ENCODE results near the gene PGM5. TPM values are rescaled to one million over a fixed set of nuclear protein-coding genes. Genes with fewer than 3 reads are reported as not detected.
"Not testable (repeated sequence)": the region's sequence is repeated elsewhere in the genome, so short reads cannot be mapped to it uniquely, and the experiment has no call there.

Gene PGM5
- total and polyA plus RNA-seq, 5 donors = 126 to 485 (median 342) TPM

- DNase-seq; H3K9me3 ChIP-seq (ENCODE audit: control insufficient read depth, low read length); intact Hi-C loops (cut with DNase I); ATAC-seq; H3K27ac ChIP-seq (ENCODE audit: low read length); H3K4me3 ChIP-seq (ENCODE audit: low read length); H3K4me1 ChIP-seq (ENCODE audit: control insufficient read depth, insufficient read depth, low read length); H3K27me3 ChIP-seq (ENCODE audit: control insufficient read depth, insufficient read depth): not testable (repeated sequence)
- WGBS = 98% methylated on average over 1 of the region's 1 CpG
Observed at GRCh38 chr9:68415065-68415464, 58.7 kb downstream of the PGM5 start.

GRCh38 chr9:68416936-68417564 is 60.6 kb downstream of the PGM5 start:
- Histone ChIP-seq H3K4me1 (ENCODE audit: control insufficient read depth, insufficient read depth, low read length) (peaks cover 11% of the 10 kb centered on the region), H3K27ac (ENCODE audit: low read length) (peak overlapping the region; percentile 63), H3K27me3 (ENCODE audit: control insufficient read depth, insufficient read depth) (no peaks in the 10 kb centered on the region), H3K9me3 (ENCODE audit: control insufficient read depth, low read length) (no peaks in the 10 kb centered on the region), H3K4me3 (ENCODE audit: low read length) (no peak overlapping the region)
- DNase-seq = no peak
- WGBS = 45% methylated on average over 8 of the region's 8 CpGs
- ATAC-seq = no peak
- intact Hi-C loops (cut with DNase I) = no loop called here

- peak overlapping the region; percentile 86 for H3K27ac ChIP-seq (ENCODE audit: low read length)
- peaks cover 11% of the 10 kb centered on the region for H3K4me1 ChIP-seq (ENCODE audit: control insufficient read depth, insufficient read depth, low read length)
- intact Hi-C loops (cut with DNase I) = no loop called here
- ATAC-seq (peak in 1 of 2 donors; percentile 14), DNase-seq (no peak)
- no peaks in the 10 kb centered on the region for H3K27me3 ChIP-seq (ENCODE audit: control insufficient read depth, insufficient read depth)
- H3K4me3 ChIP-seq (ENCODE audit: low read length) = no peak overlapping the region
- 83% methylated on average over 3 of the region's 3 CpGs for WGBS
- H3K9me3 ChIP-seq (ENCODE audit: control insufficient read depth, low read length) = no peaks in the 10 kb centered on the region
Observed at GRCh38 chr9:68417762-68418161, 61.4 kb downstream of the PGM5 start.

GRCh38 chr9:68418259-68418845 is 61.9 kb downstream of the PGM5 start:
- H3K27ac ChIP-seq (ENCODE audit: low read length) = peak overlapping the region; percentile 94
- H3K4me3 ChIP-seq (ENCODE audit: low read length) = no peak overlapping the region
- peak; percentile 79 to 87 for ATAC-seq
- peaks cover 11% of the 10 kb centered on the region for H3K4me1 ChIP-seq (ENCODE audit: control insufficient read depth, insufficient read depth, low read length)
- intact Hi-C loops (cut with DNase I) = no loop called here
- WGBS = 65% methylated on average over 11 of the region's 11 CpGs
- H3K9me3 ChIP-seq (ENCODE audit: control insufficient read depth, low read length) = no peaks in the 10 kb centered on the region
- DNase-seq = peak; percentile 15 to 68 (median 67)
- H3K27me3 ChIP-seq (ENCODE audit: control insufficient read depth, insufficient read depth) = no peaks in the 10 kb centered on the region

- 71% methylated on average over 3 of the region's 3 CpGs for WGBS
- Histone ChIP-seq H3K4me1 (ENCODE audit: control insufficient read depth, insufficient read depth, low read length) (peaks cover 11% of the 10 kb centered on the region), H3K27ac (ENCODE audit: low read length) (peak overlapping the region; percentile 82), H3K4me3 (ENCODE audit: low read length) (no peak overlapping the region), H3K27me3 (ENCODE audit: control insufficient read depth, insufficient read depth) (no peaks in the 10 kb centered on the region), H3K9me3 (ENCODE audit: control insufficient read depth, low read length) (no peaks in the 10 kb centered on the region)
- ATAC-seq (no peak), DNase-seq (no peak)
- intact Hi-C loops (cut with DNase I) = no loop called here
Observed at GRCh38 chr9:68419901-68420300, 63.5 kb downstream of the PGM5 start.

- Histone ChIP-seq H3K9me3 (ENCODE audit: control insufficient read depth, low read length) (no peaks in the 10 kb centered on the region), H3K27me3 (ENCODE audit: control insufficient read depth, insufficient read depth) (no peaks in the 10 kb centered on the region), H3K27ac (ENCODE audit: low read length) (peak overlapping the region; percentile 43), H3K4me1 (ENCODE audit: control insufficient read depth, insufficient read depth, low read length) (peaks cover 9% of the 10 kb centered on the region), H3K4me3 (ENCODE audit: low read length) (no peak overlapping the region)
- WGBS = 37% methylated on average over 1 of the region's 1 CpG
- ATAC-seq (peak; percentile 6 to 8), DNase-seq (no peak)
- intact Hi-C loops (cut with DNase I) = no loop called here
Observed at GRCh38 chr9:68426755-68427154, 70.3 kb downstream of the PGM5 start.

- no peak overlapping the region for H3K4me3 ChIP-seq (ENCODE audit: low read length)
- H3K27ac ChIP-seq (ENCODE audit: low read length) = peak overlapping the region; percentile 43
- no peaks in the 10 kb centered on the region for H3K27me3 ChIP-seq (ENCODE audit: control insufficient read depth, insufficient read depth)
- intact Hi-C loops (cut with DNase I) = no loop called here
- no peaks in the 10 kb centered on the region for H3K9me3 ChIP-seq (ENCODE audit: control insufficient read depth, low read length)
- ATAC-seq (peak; percentile 88 to 94), DNase-seq (no peak)
- peaks cover 9% of the 10 kb centered on the region for H3K4me1 ChIP-seq (ENCODE audit: control insufficient read depth, insufficient read depth, low read length)
Observed at GRCh38 chr9:68427216-68427977, 71.0 kb downstream of the PGM5 start.

GRCh38 chr9:68428481-68428880 is 72.1 kb downstream of the PGM5 start:
- no peak overlapping the region for H3K27ac ChIP-seq (ENCODE audit: low read length)
- no peaks in the 10 kb centered on the region for H3K9me3 ChIP-seq (ENCODE audit: control insufficient read depth, low read length)
- DNase-seq (no peak), ATAC-seq (no peak)
- intact Hi-C loops (cut with DNase I) = no loop called here
- 47% methylated on average over 2 of the region's 2 CpGs for WGBS
- H3K4me1 ChIP-seq (ENCODE audit: control insufficient read depth, insufficient read depth, low read length) = peaks cover 9% of the 10 kb centered on the region
- no peaks in the 10 kb centered on the region for H3K27me3 ChIP-seq (ENCODE audit: control insufficient read depth, insufficient read depth)
- no peak overlapping the region for H3K4me3 ChIP-seq (ENCODE audit: low read length)

GRCh38 chr9:68429631-68430030 is 73.2 kb downstream of the PGM5 start:
- intact Hi-C loops (cut with DNase I) = no loop called here
- Histone ChIP-seq H3K27me3 (ENCODE audit: control insufficient read depth, insufficient read depth) (no peaks in the 10 kb centered on the region), H3K9me3 (ENCODE audit: control insufficient read depth, low read length) (no peaks in the 10 kb centered on the region), H3K4me1 (ENCODE audit: control insufficient read depth, insufficient read depth, low read length) (peaks cover 9% of the 10 kb centered on the region), H3K27ac (ENCODE audit: low read length) (no peak overlapping the region), H3K4me3 (ENCODE audit: low read length) (no peak overlapping the region)
- ATAC-seq = no peak
- no peak for DNase-seq
- 83% methylated on average over 2 of the region's 2 CpGs for WGBS

GRCh38 chr9:68431307-68431706 is 74.9 kb downstream of the PGM5 start:
- Histone ChIP-seq H3K4me3 (ENCODE audit: low read length) (no peak overlapping the region), H3K27me3 (ENCODE audit: control insufficient read depth, insufficient read depth) (no peaks in the 10 kb centered on the region), H3K9me3 (ENCODE audit: control insufficient read depth, low read length) (no peaks in the 10 kb centered on the region), H3K27ac (ENCODE audit: low read length) (no peak overlapping the region), H3K4me1 (ENCODE audit: control insufficient read depth, insufficient read depth, low read length) (peaks cover 12% of the 10 kb centered on the region)
- no peak for ATAC-seq
- no peak for DNase-seq
- 95% methylated on average over 1 of the region's 1 CpG for WGBS
- intact Hi-C loops (cut with DNase I) = no loop called here

GRCh38 chr9:68433531-68434110 is 77.2 kb downstream of the PGM5 start:
- WGBS = 92% methylated on average over 6 of the region's 6 CpGs
- H3K27me3 ChIP-seq (ENCODE audit: control insufficient read depth, insufficient read depth) = no peaks in the 10 kb centered on the region
- intact Hi-C loops (cut with DNase I) = no loop called here
- DNase-seq (no peak), ATAC-seq (no peak)
- no peaks in the 10 kb centered on the region for H3K9me3 ChIP-seq (ENCODE audit: control insufficient read depth, low read length)
- H3K4me3 ChIP-seq (ENCODE audit: low read length) = no peak overlapping the region
- H3K4me1 ChIP-seq (ENCODE audit: control insufficient read depth, insufficient read depth, low read length) = peaks cover 9% of the 10 kb centered on the region
- no peak overlapping the region for H3K27ac ChIP-seq (ENCODE audit: low read length)

All from right cardiac atrium (tissue), 5 donors.